ENCODE results near the gene HIVEP1. TPM values are rescaled to one million over a fixed set of nuclear protein-coding genes. Genes with fewer than 3 reads are reported as not detected.

HIVEP1 gene
- total RNA-seq, 1 donor from 2014 or later: 37.1 TPM

GRCh38 chr6:12026833-12027232 lies 14.7 kb downstream of the HIVEP1 start:
- peaks cover 7% of the 10 kb centered on the region for H3K9me3 Mint-ChIP-seq (ENCODE audit: unreplicated experiment)
- H3K36me3 Mint-ChIP-seq (ENCODE audit: unreplicated experiment): peaks cover 24% of the 10 kb centered on the region
- no peak for TF ChIP-seq CTCF (IDR thresholded peaks at IDR 0.05; ENCODE audit: partially characterized antibody, unreplicated experiment)
- no peak overlapping the region for H3K4me3 Mint-ChIP-seq (ENCODE audit: unreplicated experiment)
- no peaks in the 10 kb centered on the region for H3K4me1 Mint-ChIP-seq (ENCODE audit: low read depth, unreplicated experiment)
- H3K27me3 Mint-ChIP-seq (ENCODE audit: unreplicated experiment): peaks cover 1% of the 10 kb centered on the region
- no peak overlapping the region for H3K27ac Mint-ChIP-seq (ENCODE audit: unreplicated experiment)
- no peak for DNase-seq

- Mint-ChIP-seq H3K27me3 (ENCODE audit: unreplicated experiment) (peaks cover 1% of the 10 kb centered on the region), H3K4me3 (ENCODE audit: unreplicated experiment) (no peak overlapping the region), H3K27ac (ENCODE audit: unreplicated experiment) (no peak overlapping the region), H3K4me1 (ENCODE audit: low read depth, unreplicated experiment) (no peaks in the 10 kb centered on the region), H3K36me3 (ENCODE audit: unreplicated experiment) (peaks cover 25% of the 10 kb centered on the region), H3K9me3 (ENCODE audit: unreplicated experiment) (peaks cover 7% of the 10 kb centered on the region)
- no peak for TF ChIP-seq CTCF (IDR thresholded peaks at IDR 0.05; ENCODE audit: partially characterized antibody, unreplicated experiment)
- no peak for DNase-seq
Observed at GRCh38 chr6:12028213-12028612, 16.1 kb downstream of the HIVEP1 start.

- Mint-ChIP-seq H3K4me1 (ENCODE audit: low read depth, unreplicated experiment) (no peaks in the 10 kb centered on the region), H3K36me3 (ENCODE audit: unreplicated experiment) (peaks cover 25% of the 10 kb centered on the region), H3K27ac (ENCODE audit: unreplicated experiment) (no peak overlapping the region), H3K27me3 (ENCODE audit: unreplicated experiment) (peaks cover 4% of the 10 kb centered on the region), H3K9me3 (ENCODE audit: unreplicated experiment) (peaks cover 7% of the 10 kb centered on the region), H3K4me3 (ENCODE audit: unreplicated experiment) (no peak overlapping the region)
- DNase-seq: no peak
- TF ChIP-seq CTCF (IDR thresholded peaks at IDR 0.05; ENCODE audit: partially characterized antibody, unreplicated experiment): no peak
Observed at GRCh38 chr6:12029979-12030737, 18.0 kb downstream of the HIVEP1 start.

- DNase-seq: no peak
- no peak overlapping the region for H3K27ac Mint-ChIP-seq (ENCODE audit: unreplicated experiment)
- peaks cover 4% of the 10 kb centered on the region for H3K27me3 Mint-ChIP-seq (ENCODE audit: unreplicated experiment)
- peaks cover 2% of the 10 kb centered on the region for H3K4me1 Mint-ChIP-seq (ENCODE audit: low read depth, unreplicated experiment)
- H3K4me3 Mint-ChIP-seq (ENCODE audit: unreplicated experiment): no peak overlapping the region
- TF ChIP-seq CTCF (IDR thresholded peaks at IDR 0.05; ENCODE audit: partially characterized antibody, unreplicated experiment): no peak
- peaks cover 7% of the 10 kb centered on the region for H3K9me3 Mint-ChIP-seq (ENCODE audit: unreplicated experiment)
- H3K36me3 Mint-ChIP-seq (ENCODE audit: unreplicated experiment): peaks cover 25% of the 10 kb centered on the region
Observed at GRCh38 chr6:12030993-12031550, 19.0 kb downstream of the HIVEP1 start.
